H7 (cell line): ENCODE data around the gene ROMO1. TPM values are rescaled to one million over a fixed set of nuclear protein-coding genes. Genes with fewer than 3 reads are reported as not detected.
"Not testable (repeated sequence)": the region's sequence is repeated elsewhere in the genome, so short reads cannot be mapped to it uniquely, and the experiment has no call there.

Source experiments
- DNase-seq: peaks from one replicate; pipeline ENCODE4 v3.0.0; 2012
- H3K27me3 ChIP-seq: 2 replicates; pipeline ENCODE4 v1.6.0; 2011; ENCODE audit warnings: mild to moderate bottlenecking, low read length; ENCODE audit not compliant: control insufficient read depth, insufficient read depth
- H3K36me3 ChIP-seq: replicated peaks from 2 replicates; pipeline ENCODE4 v1.5.1; 2011; ENCODE audit warnings: low read length; ENCODE audit not compliant: control insufficient read depth, insufficient read depth
- H3K4me3 ChIP-seq: 2 replicates; pipeline ENCODE4 v1.5.1; 2011; ENCODE audit warnings: low read depth, mild to moderate bottlenecking, control low read depth, low read length, moderate library complexity; ENCODE audit not compliant: insufficient read depth
- total RNA-seq: library from RNA; depleted of rRNA; stranded (reverse); fragments of >200 nt; shearing (Covaris generic); gene quantifications from 2 replicates; pipeline ENCODE4 v1.2.3, GENCODE V29; 2014; rRNA removed

ROMO1 gene
- total RNA-seq, 1 experiment from 2014 or later, result 279 TPM

GRCh38 chr20:35739294-35740163 is 40.3 kb downstream of the ROMO1 start:
- H3K36me3 ChIP-seq, result peaks cover 49% of the 10 kb centered on the region
- no peak overlapping the region for H3K4me3 ChIP-seq
- no peaks in the 10 kb centered on the region for H3K27me3 ChIP-seq
- no peak for DNase-seq

DNA sequence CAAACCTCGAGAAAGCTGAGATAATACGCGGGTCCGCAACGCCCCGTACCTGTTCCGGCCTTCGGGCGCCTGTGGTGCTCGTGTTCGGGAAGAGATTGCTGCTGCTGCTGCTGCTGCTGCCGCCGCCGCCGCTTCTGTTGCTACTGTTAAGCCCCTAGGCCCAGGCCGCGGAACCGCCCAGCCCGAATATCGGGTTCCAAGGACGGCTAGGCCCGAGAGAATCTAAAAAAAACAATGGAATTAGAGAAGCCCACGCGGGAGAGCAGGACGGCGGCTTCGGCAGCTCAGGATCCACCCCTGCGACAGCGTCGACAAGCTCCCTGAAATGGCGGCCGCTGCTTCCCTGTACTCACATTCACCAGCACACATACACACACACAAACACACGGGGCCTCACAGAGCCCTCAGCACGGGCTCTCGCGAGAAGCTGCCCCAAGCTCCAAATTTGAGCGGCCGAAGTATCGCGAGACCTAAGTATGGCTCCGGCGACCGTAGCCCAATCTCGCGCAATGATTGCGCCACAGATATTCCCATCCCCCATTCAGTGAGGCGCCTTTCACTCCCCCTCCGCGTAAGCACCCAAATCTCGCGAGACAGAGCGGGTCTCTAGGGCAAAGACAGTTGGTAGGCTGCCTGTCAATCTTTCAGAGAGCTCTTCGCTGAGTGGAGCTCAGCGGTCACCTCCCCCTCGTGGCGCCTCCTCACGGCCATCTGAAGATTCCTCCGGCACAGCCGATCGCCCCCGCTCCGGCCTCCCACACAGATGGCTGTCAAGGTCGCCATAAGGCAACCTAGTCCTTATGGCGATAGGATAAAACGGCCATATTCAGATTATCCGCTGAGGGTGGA is 42.9 kb downstream of the ROMO1 start, which contains the start of gene RBM39:
Gene RBM39 (minus strand): TSS at position 369 of the 849 bp plus-strand sequence. CDS start 1,386 bp downstream, outside the sequence.
- Histone ChIP-seq H3K36me3 (peaks cover 27% of the 10 kb centered on the region), H3K27me3 (no peaks in the 10 kb centered on the region), H3K4me3 (peak within 1 kb of the TSS; percentile 96)
- DNase-seq, result peak; percentile 95

GRCh38 chr20:35742741-35743523 is 43.7 kb downstream of the ROMO1 start:
- no peak for DNase-seq
- Histone ChIP-seq H3K36me3 (peaks cover 23% of the 10 kb centered on the region), H3K27me3 (no peaks in the 10 kb centered on the region), H3K4me3 (peak overlapping the region; percentile 66)

GRCh38 chr20:35743693-35744491 is 44.7 kb downstream of the ROMO1 start:
- DNase-seq, result no peak
- Histone ChIP-seq H3K27me3 (no peaks in the 10 kb centered on the region), H3K4me3 (no peak overlapping the region), H3K36me3 (peaks cover 13% of the 10 kb centered on the region)

DNA sequence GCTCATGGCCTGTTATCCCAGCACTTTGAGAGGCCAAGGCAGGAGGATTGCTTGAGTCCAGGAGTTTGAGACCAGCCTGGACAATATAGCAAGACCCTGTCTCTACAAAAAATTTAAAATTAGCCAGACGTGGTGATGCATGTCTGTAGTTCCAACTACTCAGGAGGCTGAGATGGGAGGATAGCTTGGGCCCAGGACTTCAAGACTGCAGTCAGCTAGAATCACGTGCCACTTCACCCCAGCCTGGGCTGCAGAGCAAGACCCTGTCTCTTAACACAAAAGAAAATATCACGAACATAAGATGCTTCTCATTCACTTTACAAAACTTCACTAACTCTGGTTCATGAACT is 45.3 kb downstream of the ROMO1 start:
- not testable (repeated sequence) for DNase-seq, H3K4me3 ChIP-seq, H3K27me3 ChIP-seq, H3K36me3 ChIP-seq

Other genes with a start within 250 kb of the ROMO1 start
- gene CEP250, start 243.8 kb upstream of the ROMO1 start, total RNA-seq, result 18.9 and 39.1 TPM in 2 replicates
- gene C20orf173, start 169.8 kb upstream of the ROMO1 start, total RNA-seq, result not detected in 2 replicates
- 191 and 213 TPM in 2 replicates for gene ERGIC3, start 157.3 kb upstream of the ROMO1 start, total RNA-seq
- 6.1 and 8.0 TPM in 2 replicates for gene SPAG4, start 83.6 kb upstream of the ROMO1 start, total RNA-seq
- 108 and 126 TPM in 2 replicates for gene CPNE1, start 34.5 kb upstream of the ROMO1 start, total RNA-seq
- gene RBM12, start 34.5 kb upstream of the ROMO1 start, total RNA-seq, result 49.5 and 50.0 TPM in 2 replicates
- gene NFS1, start 53 bp upstream of the ROMO1 start, total RNA-seq, result 60.6 and 83.2 TPM in 2 replicates
- 181 and 224 TPM in 2 replicates for gene RBM39, start 42.9 kb downstream of the ROMO1 start, total RNA-seq
- gene PHF20, start 72.6 kb downstream of the ROMO1 start, total RNA-seq, result 31.2 and 37.1 TPM in 2 replicates